Activated T-cell treated with anti-CD3 and anti-CD28 coated beads, Interleukin-2, amount 50 U/mL, for 24 hours (primary cell): ENCODE results near the gene CAVIN3.
"Not testable (repeated sequence)": the region's sequence is repeated elsewhere in the genome, so short reads cannot be mapped to it uniquely, and the experiment has no call there.

Experiments
- DNase-seq: peaks from one replicate; pipeline ENCODE4 v3.0.0-alpha.2; 2020
- H3K27ac Mint-ChIP-seq: 2 replicates; pipeline ENCODE4 v1.8.0; 2020; ENCODE audit warnings: mild to moderate bottlenecking, mixed read lengths
- H3K27me3 Mint-ChIP-seq: 2 replicates; pipeline ENCODE4 v1.8.0; 2020; ENCODE audit warnings: mixed read lengths
- H3K36me3 Mint-ChIP-seq: 2 replicates; pipeline ENCODE4 v1.8.0; 2020; ENCODE audit warnings: low read depth, mixed read lengths
- H3K4me1 Mint-ChIP-seq: 2 replicates; pipeline ENCODE4 v1.8.0; 2020; ENCODE audit warnings: low read depth, mixed read lengths
- H3K4me3 Mint-ChIP-seq: 2 replicates; pipeline ENCODE4 v1.8.0; 2020; ENCODE audit warnings: mild to moderate bottlenecking, moderate library complexity, mixed read lengths
- H3K9me3 Mint-ChIP-seq: 2 replicates; pipeline ENCODE4 v1.8.0; 2020; ENCODE audit warnings: mixed read lengths

The CAVIN3 gene

GRCh38 chr11:6312106-6312505 lies 8.2 kb downstream of the CAVIN3 start:
- H3K27me3 Mint-ChIP-seq, result peaks cover 58% of the 10 kb centered on the region
- peaks cover 5% of the 10 kb centered on the region for H3K4me1 Mint-ChIP-seq
- no peaks in the 10 kb centered on the region for H3K36me3 Mint-ChIP-seq
- DNase-seq, result no peak
- no peak overlapping the region for H3K27ac Mint-ChIP-seq
- no peak overlapping the region for H3K4me3 Mint-ChIP-seq
- no peaks in the 10 kb centered on the region for H3K9me3 Mint-ChIP-seq

GRCh38 chr11:6307876-6308275 lies 12.4 kb downstream of the CAVIN3 start:
- no peak overlapping the region for H3K27ac Mint-ChIP-seq
- no peaks in the 10 kb centered on the region for H3K36me3 Mint-ChIP-seq
- no peak for DNase-seq
- H3K9me3 Mint-ChIP-seq, result no peaks in the 10 kb centered on the region
- H3K4me1 Mint-ChIP-seq, result no peaks in the 10 kb centered on the region
- H3K27me3 Mint-ChIP-seq, result peaks cover 51% of the 10 kb centered on the region
- no peak overlapping the region for H3K4me3 Mint-ChIP-seq

- Mint-ChIP-seq H3K4me3 (no peak overlapping the region), H3K4me1 (no peaks in the 10 kb centered on the region), H3K27ac (no peak overlapping the region), H3K27me3 (peaks cover 42% of the 10 kb centered on the region), H3K9me3 (no peaks in the 10 kb centered on the region), H3K36me3 (no peaks in the 10 kb centered on the region)
- DNase-seq, result no peak
Observed at GRCh38 chr11:6305297-6305696, 15.0 kb downstream of the CAVIN3 start.

GRCh38 chr11:6303661-6304060 lies 16.6 kb downstream of the CAVIN3 start:
- no peaks in the 10 kb centered on the region for H3K9me3 Mint-ChIP-seq
- H3K4me3 Mint-ChIP-seq, result no peak overlapping the region
- no peaks in the 10 kb centered on the region for H3K36me3 Mint-ChIP-seq
- peaks cover 33% of the 10 kb centered on the region for H3K27me3 Mint-ChIP-seq
- no peak for DNase-seq
- no peaks in the 10 kb centered on the region for H3K4me1 Mint-ChIP-seq
- no peak overlapping the region for H3K27ac Mint-ChIP-seq

GRCh38 chr11:6301096-6301495 lies 19.2 kb downstream of the CAVIN3 start:
- Mint-ChIP-seq H3K4me3 (no peak overlapping the region), H3K9me3 (no peaks in the 10 kb centered on the region), H3K27me3 (peaks cover 20% of the 10 kb centered on the region), H3K36me3 (no peaks in the 10 kb centered on the region), H3K27ac (no peak overlapping the region), H3K4me1 (no peaks in the 10 kb centered on the region)
- no peak for DNase-seq

- Mint-ChIP-seq H3K27ac (no peak overlapping the region), H3K4me3 (no peak overlapping the region), H3K9me3 (no peaks in the 10 kb centered on the region), H3K36me3 (no peaks in the 10 kb centered on the region), H3K27me3 (peaks cover 15% of the 10 kb centered on the region), H3K4me1 (no peaks in the 10 kb centered on the region)
- DNase-seq, result no peak
Observed at GRCh38 chr11:6300325-6300724, 20.0 kb downstream of the CAVIN3 start.

GRCh38 chr11:6298605-6299004 lies 21.7 kb downstream of the CAVIN3 start:
- H3K4me3 Mint-ChIP-seq, result no peak overlapping the region
- no peaks in the 10 kb centered on the region for H3K4me1 Mint-ChIP-seq
- no peaks in the 10 kb centered on the region for H3K36me3 Mint-ChIP-seq
- H3K9me3 Mint-ChIP-seq, result no peaks in the 10 kb centered on the region
- H3K27me3 Mint-ChIP-seq, result peaks cover 6% of the 10 kb centered on the region
- H3K27ac Mint-ChIP-seq, result no peak overlapping the region
- DNase-seq, result no peak

GRCh38 chr11:6297831-6298230 lies 22.5 kb downstream of the CAVIN3 start:
- no peak overlapping the region for H3K27ac Mint-ChIP-seq
- no peak for DNase-seq
- no peaks in the 10 kb centered on the region for H3K9me3 Mint-ChIP-seq
- no peak overlapping the region for H3K4me3 Mint-ChIP-seq
- H3K27me3 Mint-ChIP-seq, result peaks cover 3% of the 10 kb centered on the region
- H3K4me1 Mint-ChIP-seq, result no peaks in the 10 kb centered on the region
- no peaks in the 10 kb centered on the region for H3K36me3 Mint-ChIP-seq

- DNase-seq, result no peak
- no peaks in the 10 kb centered on the region for H3K36me3 Mint-ChIP-seq
- H3K27ac Mint-ChIP-seq, result no peak overlapping the region
- H3K4me1 Mint-ChIP-seq, result no peaks in the 10 kb centered on the region
- H3K9me3 Mint-ChIP-seq, result no peaks in the 10 kb centered on the region
- H3K4me3 Mint-ChIP-seq, result no peak overlapping the region
- peaks cover 69% of the 10 kb centered on the region for H3K27me3 Mint-ChIP-seq
Observed at GRCh38 chr11:6285019-6285418, 35.3 kb downstream of the CAVIN3 start.

GRCh38 chr11:6284250-6284649 lies 36.1 kb downstream of the CAVIN3 start:
- H3K36me3 Mint-ChIP-seq, result no peaks in the 10 kb centered on the region
- no peak overlapping the region for H3K27ac Mint-ChIP-seq
- H3K4me3 Mint-ChIP-seq, result no peak overlapping the region
- no peaks in the 10 kb centered on the region for H3K9me3 Mint-ChIP-seq
- H3K27me3 Mint-ChIP-seq, result peaks cover 63% of the 10 kb centered on the region
- no peaks in the 10 kb centered on the region for H3K4me1 Mint-ChIP-seq
- DNase-seq, result no peak

- H3K4me1 Mint-ChIP-seq, result no peaks in the 10 kb centered on the region
- DNase-seq, result no peak
- no peaks in the 10 kb centered on the region for H3K9me3 Mint-ChIP-seq
- no peak overlapping the region for H3K4me3 Mint-ChIP-seq
- H3K27ac Mint-ChIP-seq, result no peak overlapping the region
- peaks cover 63% of the 10 kb centered on the region for H3K27me3 Mint-ChIP-seq
- no peaks in the 10 kb centered on the region for H3K36me3 Mint-ChIP-seq
Observed at GRCh38 chr11:6283453-6284023, 36.8 kb downstream of the CAVIN3 start.

GRCh38 chr11:6280809-6281208 lies 39.5 kb downstream of the CAVIN3 start:
- DNase-seq, H3K4me3 Mint-ChIP-seq, H3K9me3 Mint-ChIP-seq, H3K27ac Mint-ChIP-seq, H3K4me1 Mint-ChIP-seq, H3K36me3 Mint-ChIP-seq: not testable (repeated sequence)
- H3K27me3 Mint-ChIP-seq, result peaks cover 69% of the 10 kb centered on the region

GRCh38 chr11:6273188-6273587 lies 47.1 kb downstream of the CAVIN3 start:
- no peak for DNase-seq
- H3K27me3 Mint-ChIP-seq, result peaks cover 74% of the 10 kb centered on the region
- H3K4me1 Mint-ChIP-seq, result no peaks in the 10 kb centered on the region
- no peaks in the 10 kb centered on the region for H3K9me3 Mint-ChIP-seq
- no peak overlapping the region for H3K4me3 Mint-ChIP-seq
- no peak overlapping the region for H3K27ac Mint-ChIP-seq
- no peaks in the 10 kb centered on the region for H3K36me3 Mint-ChIP-seq

- Mint-ChIP-seq H3K4me3 (no peak overlapping the region), H3K36me3 (no peaks in the 10 kb centered on the region), H3K9me3 (no peaks in the 10 kb centered on the region), H3K27me3 (peaks cover 60% of the 10 kb centered on the region), H3K4me1 (no peaks in the 10 kb centered on the region), H3K27ac (no peak overlapping the region)
- DNase-seq, result no peak
Observed at GRCh38 chr11:6271598-6271997, 48.7 kb downstream of the CAVIN3 start.

GRCh38 chr11:6270584-6271246 lies 49.6 kb downstream of the CAVIN3 start:
- Mint-ChIP-seq H3K9me3 (no peaks in the 10 kb centered on the region), H3K27ac (no peak overlapping the region), H3K36me3 (no peaks in the 10 kb centered on the region), H3K27me3 (peaks cover 56% of the 10 kb centered on the region), H3K4me3 (no peak overlapping the region), H3K4me1 (no peaks in the 10 kb centered on the region)
- DNase-seq, result no peak

GRCh38 chr11:6269994-6270393 lies 50.3 kb downstream of the CAVIN3 start:
- no peak overlapping the region for H3K4me3 Mint-ChIP-seq
- no peaks in the 10 kb centered on the region for H3K9me3 Mint-ChIP-seq
- H3K27me3 Mint-ChIP-seq, result peaks cover 51% of the 10 kb centered on the region
- no peak overlapping the region for H3K27ac Mint-ChIP-seq
- no peak for DNase-seq
- no peaks in the 10 kb centered on the region for H3K36me3 Mint-ChIP-seq
- H3K4me1 Mint-ChIP-seq, result no peaks in the 10 kb centered on the region
